ENCODE data around the gene LRIF1.
A peak's percentile ranks its signal among the peaks of the same experiment; 100 is the strongest.

LRIF1 gene

GRCh38 chr1:110976089-110976488, 12.4 kb upstream of the LRIF1 start:
- no peak overlapping the region for H3K9ac ChIP-seq (ENCODE audit: low read depth in 1 of 2, low read length in 2 of 2)
- no peaks in the 10 kb centered on the region for H3K9me3 ChIP-seq (ENCODE audit: control insufficient read depth in 1 of 2, low read length in 2 of 2)
- H3K36me3 ChIP-seq (ENCODE audit: control insufficient read depth in 1 of 2, insufficient read depth in 2 of 2, low read length in 2 of 2): no peaks in the 10 kb centered on the region
- H3K4me3 ChIP-seq (ENCODE audit: low read depth in 1 of 2, low read length in 2 of 2): no peak overlapping the region
- H3K4me1 ChIP-seq (ENCODE audit: control insufficient read depth in 1 of 2, insufficient read depth in 2 of 2, low read length in 2 of 2): no peaks in the 10 kb centered on the region
- no peaks in the 10 kb centered on the region for H3K27me3 ChIP-seq (ENCODE audit: control insufficient read depth in 1 of 2, insufficient read depth in 2 of 2, low read length in 2 of 2)
- no peak overlapping the region for H3K27ac ChIP-seq (ENCODE audit: low read depth, low read length)

DNA sequence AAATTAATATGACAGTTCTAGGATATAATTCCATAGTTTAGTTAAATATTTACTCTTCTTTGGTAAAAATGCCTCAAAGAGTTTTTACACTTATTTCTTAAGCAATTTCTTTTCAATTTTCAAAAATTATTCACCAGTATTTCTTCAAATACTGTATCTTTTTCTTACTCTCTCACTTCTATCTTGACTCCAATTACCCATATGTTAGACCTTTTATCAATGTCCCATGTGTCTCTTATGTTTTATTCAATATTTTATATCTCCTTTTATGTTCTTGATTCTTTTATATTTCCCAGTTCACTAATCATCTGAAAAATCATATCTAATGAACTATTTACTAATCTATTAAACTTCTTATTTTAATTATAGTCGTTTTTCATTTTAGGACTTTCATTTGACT, 11.5 kb upstream of the LRIF1 start:
- no peak overlapping the region for H3K9ac ChIP-seq (ENCODE audit: low read depth in 1 of 2, low read length in 2 of 2)
- no peak overlapping the region for H3K27ac ChIP-seq (ENCODE audit: low read depth, low read length)
- H3K36me3 ChIP-seq (ENCODE audit: control insufficient read depth in 1 of 2, insufficient read depth in 2 of 2, low read length in 2 of 2): no peaks in the 10 kb centered on the region
- H3K4me3 ChIP-seq (ENCODE audit: low read depth in 1 of 2, low read length in 2 of 2): no peak overlapping the region
- H3K4me1 ChIP-seq (ENCODE audit: control insufficient read depth in 1 of 2, insufficient read depth in 2 of 2, low read length in 2 of 2): no peaks in the 10 kb centered on the region
- H3K27me3 ChIP-seq (ENCODE audit: control insufficient read depth in 1 of 2, insufficient read depth in 2 of 2, low read length in 2 of 2): no peaks in the 10 kb centered on the region
- no peaks in the 10 kb centered on the region for H3K9me3 ChIP-seq (ENCODE audit: control insufficient read depth in 1 of 2, low read length in 2 of 2)

DNA sequence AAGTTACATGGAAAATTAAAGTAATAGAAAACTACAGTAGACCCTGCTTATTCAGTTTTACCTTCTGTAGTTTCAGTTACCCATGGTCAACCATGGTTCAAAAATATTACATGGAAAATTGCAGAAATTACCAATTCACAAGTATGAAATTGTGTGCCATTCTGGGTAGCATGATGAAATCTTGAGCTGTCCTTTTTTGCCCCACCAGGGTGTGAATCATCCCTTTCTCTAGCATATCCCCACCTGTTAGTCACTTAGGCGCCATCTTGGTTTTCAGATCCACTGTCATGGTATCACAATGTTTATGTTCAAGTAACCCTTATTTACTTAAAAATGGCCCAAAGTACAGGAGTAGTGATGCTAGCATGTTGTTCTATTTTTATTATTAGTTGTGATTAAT, 3.5 kb upstream of the LRIF1 start:
- Histone ChIP-seq H3K9me3 (ENCODE audit: control insufficient read depth in 1 of 2, low read length in 2 of 2) (peaks cover 9 to 18% of the 10 kb centered on the region in 2 donors), H3K27me3 (ENCODE audit: control insufficient read depth in 1 of 2, insufficient read depth in 2 of 2, low read length in 2 of 2) (peaks cover 3 to 15% of the 10 kb centered on the region in 2 donors), H3K4me3 (ENCODE audit: low read depth in 1 of 2, low read length in 2 of 2) (no peak overlapping the region), H3K9ac (ENCODE audit: low read depth in 1 of 2, low read length in 2 of 2) (no peak overlapping the region), H3K36me3 (ENCODE audit: control insufficient read depth in 1 of 2, insufficient read depth in 2 of 2, low read length in 2 of 2) (no peaks in the 10 kb centered on the region), H3K4me1 (ENCODE audit: control insufficient read depth in 1 of 2, insufficient read depth in 2 of 2, low read length in 2 of 2) (peaks cover 4 to 8% of the 10 kb centered on the region in 2 donors), H3K27ac (ENCODE audit: low read depth, low read length) (no peak overlapping the region)

DNA sequence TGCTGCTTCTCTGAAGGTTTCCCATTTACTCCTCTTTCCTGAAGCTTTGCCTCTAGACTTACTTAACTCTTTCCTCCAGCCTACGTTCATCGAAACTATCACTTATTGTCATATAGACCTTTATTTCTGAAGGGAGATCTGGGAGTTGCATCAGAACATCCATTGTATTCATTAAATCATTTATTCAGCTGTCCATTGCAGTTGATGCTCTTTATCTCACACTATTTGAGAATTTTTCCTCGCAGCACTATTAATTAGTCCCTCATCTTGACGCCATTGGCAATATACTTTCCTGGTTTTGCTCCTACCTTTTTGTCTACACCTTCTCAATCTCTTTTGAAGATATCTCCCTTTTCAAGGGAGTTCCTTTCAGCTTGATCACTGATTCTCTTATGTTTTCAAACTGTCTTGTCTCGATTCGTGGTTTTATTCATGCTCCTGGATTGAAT, 757 bp upstream of the LRIF1 start:
- peak overlapping the region; percentile 95 for H3K27ac ChIP-seq (ENCODE audit: low read depth, low read length)
- peaks cover 4 to 8% of the 10 kb centered on the region in 2 donors for H3K4me1 ChIP-seq (ENCODE audit: control insufficient read depth in 1 of 2, insufficient read depth in 2 of 2, low read length in 2 of 2)
- peak overlapping the region in 1 of 2 donors; percentile 4 for H3K9ac ChIP-seq (ENCODE audit: low read depth in 1 of 2, low read length in 2 of 2)
- no peaks in the 10 kb centered on the region for H3K36me3 ChIP-seq (ENCODE audit: control insufficient read depth in 1 of 2, insufficient read depth in 2 of 2, low read length in 2 of 2)
- H3K9me3 ChIP-seq (ENCODE audit: control insufficient read depth in 1 of 2, low read length in 2 of 2): peaks cover 9 to 25% of the 10 kb centered on the region in 2 donors
- peak overlapping the region; percentile 91 to 95 for H3K4me3 ChIP-seq (ENCODE audit: low read depth in 1 of 2, low read length in 2 of 2)
- peaks cover 0 to 15% of the 10 kb centered on the region in 2 donors for H3K27me3 ChIP-seq (ENCODE audit: control insufficient read depth in 1 of 2, insufficient read depth in 2 of 2, low read length in 2 of 2)

DNA sequence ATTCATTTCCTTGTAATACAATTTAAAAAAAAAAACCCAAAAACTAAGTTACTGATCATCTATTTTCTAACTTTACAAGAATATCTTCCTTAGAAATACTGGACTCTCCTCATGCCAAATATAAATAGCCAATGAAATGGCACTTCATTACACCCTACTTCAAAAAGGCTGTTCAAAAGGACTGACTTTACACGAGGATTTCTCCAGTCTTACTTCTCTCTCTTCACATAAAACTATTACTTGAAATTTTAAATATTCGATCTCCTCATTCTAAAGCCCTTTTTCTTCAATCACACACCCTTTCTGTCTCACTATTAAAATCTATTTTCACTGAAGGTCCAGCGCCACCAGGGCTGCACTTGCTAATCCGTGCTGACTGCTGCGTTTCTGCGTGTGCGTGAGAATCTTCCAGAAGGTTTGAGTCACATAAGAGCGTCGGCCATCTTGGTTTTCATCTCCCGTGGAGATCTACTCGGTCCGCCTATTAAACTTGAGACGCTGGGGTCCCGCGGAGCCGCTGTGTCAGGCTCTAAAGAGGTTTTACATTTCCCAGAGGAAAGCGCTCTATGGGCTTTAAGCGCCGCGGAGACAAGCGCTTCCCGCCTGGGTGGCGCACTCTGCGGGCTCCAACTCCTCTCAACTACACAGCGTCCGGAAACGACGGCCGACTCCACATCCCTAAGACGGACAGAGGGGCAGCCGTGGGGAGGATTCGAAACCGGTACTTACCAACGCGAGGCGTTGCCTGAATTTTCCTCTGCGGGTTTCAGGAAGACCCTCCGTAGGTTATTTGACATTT, 631 bp downstream of the LRIF1 start:
- Histone ChIP-seq H3K27ac (ENCODE audit: low read depth, low read length) (peak overlapping the region; percentile 95), H3K36me3 (ENCODE audit: control insufficient read depth in 1 of 2, insufficient read depth in 2 of 2, low read length in 2 of 2) (peaks cover 0 to 2% of the 10 kb centered on the region in 2 donors), H3K4me1 (ENCODE audit: control insufficient read depth in 1 of 2, insufficient read depth in 2 of 2, low read length in 2 of 2) (peaks cover 4 to 8% of the 10 kb centered on the region in 2 donors), H3K9ac (ENCODE audit: low read depth in 1 of 2, low read length in 2 of 2) (peak overlapping the region; percentile 77 to 84), H3K4me3 (ENCODE audit: low read depth in 1 of 2, low read length in 2 of 2) (peak overlapping the region; percentile 91 to 95), H3K9me3 (ENCODE audit: control insufficient read depth in 1 of 2, low read length in 2 of 2) (peaks cover 9 to 21% of the 10 kb centered on the region in 2 donors), H3K27me3 (ENCODE audit: control insufficient read depth in 1 of 2, insufficient read depth in 2 of 2, low read length in 2 of 2) (peaks cover 0 to 4% of the 10 kb centered on the region in 2 donors)

- Histone ChIP-seq H3K9ac (ENCODE audit: low read depth in 1 of 2, low read length in 2 of 2) (no peak overlapping the region), H3K4me1 (ENCODE audit: control insufficient read depth in 1 of 2, insufficient read depth in 2 of 2, low read length in 2 of 2) (peaks cover 4 to 8% of the 10 kb centered on the region in 2 donors), H3K27ac (ENCODE audit: low read depth, low read length) (no peak overlapping the region), H3K27me3 (ENCODE audit: control insufficient read depth in 1 of 2, insufficient read depth in 2 of 2, low read length in 2 of 2) (no peaks in the 10 kb centered on the region), H3K4me3 (ENCODE audit: low read depth in 1 of 2, low read length in 2 of 2) (peak overlapping the region in 1 of 2 donors; percentile 95), H3K9me3 (ENCODE audit: control insufficient read depth in 1 of 2, low read length in 2 of 2) (peaks cover 9 to 21% of the 10 kb centered on the region in 2 donors), H3K36me3 (ENCODE audit: control insufficient read depth in 1 of 2, insufficient read depth in 2 of 2, low read length in 2 of 2) (peaks cover 0 to 2% of the 10 kb centered on the region in 2 donors)
These were observed 1.8 kb downstream of the LRIF1 start for GRCh38 chr1:110961902-110962301.

GRCh38 chr1:110960777-110961420, 2.8 kb downstream of the LRIF1 start:
- Histone ChIP-seq H3K4me1 (ENCODE audit: control insufficient read depth in 1 of 2, insufficient read depth in 2 of 2, low read length in 2 of 2) (peaks cover 4 to 8% of the 10 kb centered on the region in 2 donors), H3K27ac (ENCODE audit: low read depth, low read length) (no peak overlapping the region), H3K4me3 (ENCODE audit: low read depth in 1 of 2, low read length in 2 of 2) (no peak overlapping the region), H3K36me3 (ENCODE audit: control insufficient read depth in 1 of 2, insufficient read depth in 2 of 2, low read length in 2 of 2) (peaks cover 0 to 2% of the 10 kb centered on the region in 2 donors), H3K9ac (ENCODE audit: low read depth in 1 of 2, low read length in 2 of 2) (no peak overlapping the region), H3K9me3 (ENCODE audit: control insufficient read depth in 1 of 2, low read length in 2 of 2) (peaks cover 9 to 17% of the 10 kb centered on the region in 2 donors), H3K27me3 (ENCODE audit: control insufficient read depth in 1 of 2, insufficient read depth in 2 of 2, low read length in 2 of 2) (no peaks in the 10 kb centered on the region)

GRCh38 chr1:110957798-110958197, 5.9 kb downstream of the LRIF1 start:
- H3K9ac ChIP-seq (ENCODE audit: low read depth in 1 of 2, low read length in 2 of 2): no peak overlapping the region
- H3K4me3 ChIP-seq (ENCODE audit: low read depth in 1 of 2, low read length in 2 of 2): no peak overlapping the region
- H3K27ac ChIP-seq (ENCODE audit: low read depth, low read length): no peak overlapping the region
- H3K4me1 ChIP-seq (ENCODE audit: control insufficient read depth in 1 of 2, insufficient read depth in 2 of 2, low read length in 2 of 2): peaks cover 0 to 2% of the 10 kb centered on the region in 2 donors
- H3K36me3 ChIP-seq (ENCODE audit: control insufficient read depth in 1 of 2, insufficient read depth in 2 of 2, low read length in 2 of 2): peaks cover 0 to 5% of the 10 kb centered on the region in 2 donors
- H3K9me3 ChIP-seq (ENCODE audit: control insufficient read depth in 1 of 2, low read length in 2 of 2): peaks cover 0 to 7% of the 10 kb centered on the region in 2 donors
- H3K27me3 ChIP-seq (ENCODE audit: control insufficient read depth in 1 of 2, insufficient read depth in 2 of 2, low read length in 2 of 2): no peaks in the 10 kb centered on the region

DNA sequence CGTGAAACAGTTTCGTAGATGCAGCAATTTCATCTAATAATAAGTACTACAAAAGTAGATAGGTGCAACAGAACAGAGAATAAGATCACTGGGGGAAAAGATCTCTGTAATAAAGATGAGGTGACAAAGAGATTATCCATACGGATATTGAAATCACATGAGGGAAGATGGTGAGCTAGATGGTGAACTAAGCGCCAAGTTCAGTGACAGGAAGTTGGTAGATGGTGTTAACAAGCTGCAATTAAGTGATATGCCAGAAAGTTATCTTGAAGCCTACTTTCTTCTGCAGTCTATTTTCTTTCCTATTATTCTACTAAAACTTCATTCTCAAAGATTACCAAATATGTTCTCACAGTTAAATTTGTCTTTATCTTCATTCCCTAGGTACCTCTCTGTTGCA, 7.1 kb downstream of the LRIF1 start:
- peaks cover 5 to 8% of the 10 kb centered on the region in 2 donors for H3K36me3 ChIP-seq (ENCODE audit: control insufficient read depth in 1 of 2, insufficient read depth in 2 of 2, low read length in 2 of 2)
- H3K9me3 ChIP-seq (ENCODE audit: control insufficient read depth in 1 of 2, low read length in 2 of 2): peaks cover 0 to 7% of the 10 kb centered on the region in 2 donors
- no peak overlapping the region for H3K9ac ChIP-seq (ENCODE audit: low read depth in 1 of 2, low read length in 2 of 2)
- no peaks in the 10 kb centered on the region for H3K27me3 ChIP-seq (ENCODE audit: control insufficient read depth in 1 of 2, insufficient read depth in 2 of 2, low read length in 2 of 2)
- H3K4me1 ChIP-seq (ENCODE audit: control insufficient read depth in 1 of 2, insufficient read depth in 2 of 2, low read length in 2 of 2): no peaks in the 10 kb centered on the region
- no peak overlapping the region for H3K27ac ChIP-seq (ENCODE audit: low read depth, low read length)
- no peak overlapping the region for H3K4me3 ChIP-seq (ENCODE audit: low read depth in 1 of 2, low read length in 2 of 2)

- no peaks in the 10 kb centered on the region for H3K4me1 ChIP-seq (ENCODE audit: control insufficient read depth in 1 of 2, insufficient read depth in 2 of 2, low read length in 2 of 2)
- H3K4me3 ChIP-seq (ENCODE audit: low read depth in 1 of 2, low read length in 2 of 2): no peak overlapping the region
- H3K36me3 ChIP-seq (ENCODE audit: control insufficient read depth in 1 of 2, insufficient read depth in 2 of 2, low read length in 2 of 2): peaks cover 13 to 19% of the 10 kb centered on the region in 2 donors
- peaks cover 0 to 2% of the 10 kb centered on the region in 2 donors for H3K9me3 ChIP-seq (ENCODE audit: control insufficient read depth in 1 of 2, low read length in 2 of 2)
- no peak overlapping the region for H3K27ac ChIP-seq (ENCODE audit: low read depth, low read length)
- H3K9ac ChIP-seq (ENCODE audit: low read depth in 1 of 2, low read length in 2 of 2): no peak overlapping the region
- H3K27me3 ChIP-seq (ENCODE audit: control insufficient read depth in 1 of 2, insufficient read depth in 2 of 2, low read length in 2 of 2): no peaks in the 10 kb centered on the region
These were observed 10.7 kb downstream of the LRIF1 start for GRCh38 chr1:110953031-110953430.

Measured in duodenal mucosa (tissue), 2 donors.